OCI-LY3 (cell line): ENCODE results near the gene MAPK8.

ENCODE experiments used
- CTCF ChIP-seq: fragments of 200-600, 300-600 bp; sonication (generic); IDR thresholded peaks from 2 replicates; pipeline ENCODE4 v1.5.1; 2014; ENCODE audit warnings: antibody characterized with exemption, low read length, low read depth
- EZH2phosphoT487 ChIP-seq: fragments of 200-600 bp; shearing (Covaris generic); IDR thresholded peaks from 2 replicates; pipeline ENCODE4 v1.6.1; 2018; ENCODE audit warnings: antibody characterized with exemption, mixed run types, low read depth

- no peak for TF ChIP-seq CTCF
- TF ChIP-seq EZH2phosphoT487 = no peak
Observed at GRCh38 chr10:48450741-48451466, 144.4 kb downstream of the MAPK8 start.
